Coronary artery (tissue), 2 donors: ENCODE measurements around the gene PHETA1.

Source experiments
- DNase-seq: peaks from one replicate; pipeline ENCODE4 v3.0.0-alpha.2; 2017; ENCODE audit warnings: low spot score
- H3K27ac ChIP-seq, 2 donors: fragments of 200-600 bp; sonication (generic); one replicate each; pipeline ENCODE4 v1.5.1; 2016 to 2019
- H3K4me3 ChIP-seq: fragments of 200-600 bp; sonication (generic); 2 replicates; pipeline ENCODE4 v1.5.1; 2016; ENCODE audit warnings: mild to moderate bottlenecking, moderate library complexity
- TF ChIP-seq, protein P1 (sequence below): fragments of 200-600 bp; sonication (generic); IDR thresholded peaks from one replicate; pipeline ENCODE4 v1.5.1; 2019; ENCODE audit warnings: antibody characterized with exemption

PHETA1 gene

DNA sequence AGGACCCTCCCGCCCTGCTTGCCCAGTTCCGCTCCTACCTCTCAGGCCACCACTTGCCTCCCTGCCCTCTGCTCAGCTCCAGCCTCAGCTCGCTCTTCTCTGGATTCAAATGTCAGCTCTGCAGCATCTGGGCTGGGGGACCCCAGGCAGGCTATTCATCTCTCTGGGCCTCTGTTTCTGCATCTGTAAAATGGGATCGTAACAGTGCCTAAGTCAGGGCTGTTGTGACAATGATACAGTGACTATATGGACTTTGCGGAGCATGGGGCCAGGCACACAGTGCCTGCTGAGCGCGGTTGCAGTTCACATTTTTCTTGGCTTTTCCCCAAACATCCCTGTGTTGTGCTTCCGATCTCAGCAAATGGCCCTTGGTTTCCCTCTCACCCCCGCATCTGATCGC, 2.8 kb downstream of the PHETA1 start:
- no peak for DNase-seq
- no peak overlapping the region for H3K4me3 ChIP-seq
- no peak overlapping the region for H3K27ac ChIP-seq
- TF ChIP-seq, protein P1, sequence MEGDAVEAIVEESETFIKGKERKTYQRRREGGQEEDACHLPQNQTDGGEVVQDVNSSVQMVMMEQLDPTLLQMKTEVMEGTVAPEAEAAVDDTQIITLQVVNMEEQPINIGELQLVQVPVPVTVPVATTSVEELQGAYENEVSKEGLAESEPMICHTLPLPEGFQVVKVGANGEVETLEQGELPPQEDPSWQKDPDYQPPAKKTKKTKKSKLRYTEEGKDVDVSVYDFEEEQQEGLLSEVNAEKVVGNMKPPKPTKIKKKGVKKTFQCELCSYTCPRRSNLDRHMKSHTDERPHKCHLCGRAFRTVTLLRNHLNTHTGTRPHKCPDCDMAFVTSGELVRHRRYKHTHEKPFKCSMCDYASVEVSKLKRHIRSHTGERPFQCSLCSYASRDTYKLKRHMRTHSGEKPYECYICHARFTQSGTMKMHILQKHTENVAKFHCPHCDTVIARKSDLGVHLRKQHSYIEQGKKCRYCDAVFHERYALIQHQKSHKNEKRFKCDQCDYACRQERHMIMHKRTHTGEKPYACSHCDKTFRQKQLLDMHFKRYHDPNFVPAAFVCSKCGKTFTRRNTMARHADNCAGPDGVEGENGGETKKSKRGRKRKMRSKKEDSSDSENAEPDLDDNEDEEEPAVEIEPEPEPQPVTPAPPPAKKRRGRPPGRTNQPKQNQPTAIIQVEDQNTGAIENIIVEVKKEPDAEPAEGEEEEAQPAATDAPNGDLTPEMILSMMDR: no peak

DNA sequence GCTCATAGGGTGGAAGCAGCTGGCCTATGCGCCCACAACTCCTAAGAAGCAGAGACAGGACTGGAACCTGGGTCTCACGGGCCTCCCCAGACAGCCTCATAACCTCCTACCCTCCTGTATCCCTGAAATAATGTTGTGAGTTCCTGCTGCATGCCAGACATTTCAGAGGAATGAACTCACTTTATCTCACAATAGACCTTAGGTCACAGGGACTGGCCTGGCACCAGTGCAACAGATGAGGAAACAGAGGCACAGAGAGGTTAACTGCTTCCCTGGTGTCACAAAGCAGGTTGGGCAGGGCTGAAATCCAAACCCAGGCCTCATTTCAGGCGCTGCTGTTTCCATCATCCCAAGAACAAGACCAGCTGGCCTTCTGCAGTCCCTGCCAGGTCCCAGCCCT, 5.3 kb downstream of the PHETA1 start:
- TF ChIP-seq, protein P1: no peak
- no peak for DNase-seq
- no peak overlapping the region for H3K4me3 ChIP-seq
- no peak overlapping the region for H3K27ac ChIP-seq

DNA sequence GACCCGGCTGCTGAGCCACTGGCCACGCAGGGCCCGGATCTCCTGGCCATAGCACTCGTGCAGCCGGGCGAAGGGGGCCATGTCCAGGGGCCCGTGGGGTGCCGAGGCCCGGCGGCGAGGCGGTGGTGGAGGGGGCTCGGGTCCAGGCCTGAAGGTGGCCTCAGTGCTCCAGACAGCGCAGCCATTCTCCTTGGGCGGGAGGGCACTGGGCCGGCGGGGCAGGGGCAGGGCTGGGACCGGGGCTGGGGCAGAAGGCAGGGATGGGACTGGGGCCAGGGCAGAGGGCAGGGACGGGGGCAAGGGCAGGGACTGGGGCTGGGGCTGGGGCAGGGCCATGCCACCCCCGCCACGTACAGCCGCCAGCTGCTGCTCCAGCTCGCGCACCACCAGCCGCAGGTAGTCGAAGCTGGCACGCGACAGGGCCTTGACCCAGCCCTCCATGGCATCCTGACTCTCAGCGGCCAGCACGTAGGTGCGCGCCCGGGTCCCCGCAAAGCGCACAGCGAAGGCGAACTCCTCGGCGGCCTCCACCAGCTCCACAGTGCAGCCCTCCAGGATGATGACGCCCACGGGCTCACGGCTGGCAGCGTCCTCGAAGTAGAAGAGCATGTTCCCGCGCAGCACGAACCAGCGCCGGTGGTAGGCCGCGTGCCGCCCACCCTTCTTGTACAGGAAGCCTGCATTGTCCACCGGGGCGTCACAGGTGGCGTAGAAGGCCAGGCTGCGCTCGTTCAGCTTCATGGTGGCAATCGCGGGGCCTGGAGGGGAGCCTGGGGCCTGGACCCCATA, 6.0 kb downstream of the PHETA1 start:
- no peak for DNase-seq
- TF ChIP-seq, protein P1: no peak
- no peak overlapping the region for H3K4me3 ChIP-seq
- no peak overlapping the region for H3K27ac ChIP-seq

DNA sequence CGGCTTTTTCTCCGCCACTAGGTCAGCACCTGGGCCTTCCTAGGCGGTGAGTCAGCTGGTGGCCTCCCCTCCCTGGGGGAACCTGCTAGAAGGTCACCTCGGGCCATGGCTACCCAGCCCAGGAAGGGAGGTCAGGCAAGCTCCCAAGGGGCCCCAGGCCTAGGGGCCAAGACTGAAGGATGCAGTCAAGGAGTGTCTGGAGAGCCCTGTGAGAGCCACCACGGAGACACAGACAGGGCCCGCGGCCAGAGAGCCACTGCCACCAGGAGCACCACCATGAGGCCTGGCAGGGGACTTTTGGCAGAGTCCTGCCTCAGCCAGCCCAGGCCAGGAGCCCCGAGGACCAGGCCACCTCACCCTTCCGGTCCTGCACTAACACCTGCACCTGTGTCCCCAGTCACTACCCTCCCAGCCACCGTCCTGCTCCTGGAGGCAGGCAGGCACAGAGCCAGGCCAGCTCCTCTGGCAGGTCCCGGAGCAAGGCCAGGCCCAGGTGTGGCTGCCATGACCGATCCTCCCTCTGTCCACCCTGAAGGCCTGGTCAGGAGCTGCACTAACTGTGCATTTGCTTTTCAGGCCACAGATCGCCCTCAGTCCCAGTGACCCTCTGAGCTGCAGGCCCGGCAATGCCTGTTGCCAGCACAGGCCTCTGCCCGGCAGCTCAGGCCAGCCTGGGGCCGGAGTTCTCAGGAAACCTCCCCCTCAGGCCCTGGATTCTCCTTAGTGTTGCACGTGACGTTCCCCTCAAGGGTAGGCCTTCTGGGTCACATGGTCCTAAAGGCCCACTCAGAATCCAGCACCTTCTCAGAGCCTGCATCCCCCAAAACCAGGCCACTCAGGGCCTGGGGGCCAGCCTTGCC, 6.9 kb downstream of the PHETA1 start:
- no peak overlapping the region for H3K4me3 ChIP-seq
- H3K27ac ChIP-seq: no peak overlapping the region
- no peak for DNase-seq
- TF ChIP-seq, protein P1: no peak

DNA sequence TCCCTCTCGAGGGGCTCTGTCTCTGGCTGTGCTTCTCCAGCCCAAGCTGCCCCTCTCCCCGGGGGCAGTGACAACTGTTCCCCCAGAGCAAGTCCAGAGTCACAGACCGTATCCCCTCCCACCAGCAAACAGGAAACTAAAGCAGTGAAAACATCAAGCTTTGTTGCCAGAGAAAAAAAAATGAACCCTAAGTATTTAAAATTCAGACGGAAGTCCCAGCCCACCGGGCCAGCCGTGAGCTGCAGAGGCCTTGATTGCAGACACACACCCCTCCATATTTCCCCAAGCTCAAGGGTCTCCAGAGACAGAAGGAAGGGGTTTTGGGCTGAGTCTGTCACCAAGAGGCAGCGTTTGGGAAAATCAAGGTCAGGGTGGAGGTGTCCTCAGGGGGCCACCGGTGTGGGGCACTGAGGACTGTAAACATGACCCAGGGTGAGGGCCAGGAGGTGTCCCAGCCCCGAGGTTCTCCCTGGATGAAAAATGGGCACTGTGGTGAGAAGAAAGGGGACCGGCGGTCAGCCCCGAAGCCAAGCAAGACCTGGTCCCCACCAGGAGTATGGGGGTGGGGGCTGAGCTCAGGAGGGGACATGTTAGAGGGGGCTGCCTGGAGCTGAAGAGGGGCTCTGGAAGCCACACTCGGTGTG, 7.7 kb downstream of the PHETA1 start:
- TF ChIP-seq, protein P1: no peak
- Histone ChIP-seq H3K27ac (no peak overlapping the region), H3K4me3 (no peak overlapping the region)
- no peak for DNase-seq

DNA sequence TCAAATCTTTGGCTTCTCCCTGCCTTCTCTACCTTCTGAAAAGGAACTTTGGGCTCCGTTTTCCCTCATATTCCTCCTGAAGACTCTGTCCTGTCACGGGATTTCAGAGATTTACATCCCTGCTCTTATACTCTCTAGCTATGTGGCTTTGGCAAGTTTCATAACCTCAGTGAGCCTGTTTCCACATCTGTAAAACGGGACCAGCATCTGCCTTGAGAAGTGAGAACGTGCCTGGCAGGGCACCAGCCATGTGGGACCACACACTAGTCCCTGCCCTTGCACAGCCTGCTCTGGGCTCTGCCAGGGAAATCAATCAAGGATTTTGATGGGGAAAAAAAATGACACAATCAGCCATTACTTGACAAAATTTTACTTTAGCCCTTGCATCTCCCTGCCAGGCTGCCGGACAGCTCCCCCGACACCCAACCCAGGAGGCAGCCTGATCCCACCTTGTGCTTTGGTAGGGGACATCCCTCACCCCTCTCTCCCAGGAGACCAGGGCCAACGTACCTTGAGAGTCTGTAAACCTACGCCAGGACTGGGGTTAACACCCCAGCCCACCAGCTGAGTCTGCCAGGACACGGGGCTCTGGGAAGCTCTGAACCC, 8.5 kb downstream of the PHETA1 start:
- H3K4me3 ChIP-seq: no peak overlapping the region
- TF ChIP-seq, protein P1: no peak
- H3K27ac ChIP-seq: no peak overlapping the region

More for the DNA sequence above, 8.5 kb downstream of the PHETA1 start:
- no peak for DNase-seq
